ENCODE data around the gene ARVCF.
A peak's percentile ranks its signal among the peaks of the same experiment; 100 is the strongest.

ARVCF gene

DNA sequence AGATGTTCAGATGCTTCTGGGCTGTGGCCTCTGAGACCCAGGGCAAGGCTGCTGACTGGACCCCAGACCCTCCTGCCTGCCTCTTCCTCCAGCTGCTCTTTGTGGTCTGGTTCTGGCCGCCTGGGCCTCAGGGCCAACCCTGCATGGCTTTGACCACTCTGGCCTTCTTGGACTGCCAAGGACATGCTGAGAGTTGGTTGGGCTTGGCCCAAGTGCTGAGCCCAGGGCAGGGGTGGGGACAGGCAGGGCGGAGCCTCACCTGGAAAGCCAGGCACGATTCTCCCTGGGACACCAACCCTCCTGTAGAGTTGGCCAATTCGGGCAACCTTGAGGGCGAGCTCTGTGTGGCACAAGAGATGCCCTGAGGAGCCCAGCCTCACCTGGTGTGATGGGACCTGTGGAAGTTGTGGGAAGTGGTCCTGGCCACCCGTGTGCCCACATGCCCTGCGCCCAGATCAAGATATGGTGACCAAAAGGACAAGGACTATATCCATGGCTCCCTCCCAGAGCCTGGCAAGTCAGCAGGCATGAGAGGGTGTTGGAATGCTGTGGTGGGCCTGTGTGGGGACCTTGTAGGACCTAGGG, 15.9 kb upstream of the ARVCF start:
- FAIRE-seq (no peak), DNase-seq (ENCODE audit: extremely low spot score, insufficient read length, low read depth) (no peak)

DNA sequence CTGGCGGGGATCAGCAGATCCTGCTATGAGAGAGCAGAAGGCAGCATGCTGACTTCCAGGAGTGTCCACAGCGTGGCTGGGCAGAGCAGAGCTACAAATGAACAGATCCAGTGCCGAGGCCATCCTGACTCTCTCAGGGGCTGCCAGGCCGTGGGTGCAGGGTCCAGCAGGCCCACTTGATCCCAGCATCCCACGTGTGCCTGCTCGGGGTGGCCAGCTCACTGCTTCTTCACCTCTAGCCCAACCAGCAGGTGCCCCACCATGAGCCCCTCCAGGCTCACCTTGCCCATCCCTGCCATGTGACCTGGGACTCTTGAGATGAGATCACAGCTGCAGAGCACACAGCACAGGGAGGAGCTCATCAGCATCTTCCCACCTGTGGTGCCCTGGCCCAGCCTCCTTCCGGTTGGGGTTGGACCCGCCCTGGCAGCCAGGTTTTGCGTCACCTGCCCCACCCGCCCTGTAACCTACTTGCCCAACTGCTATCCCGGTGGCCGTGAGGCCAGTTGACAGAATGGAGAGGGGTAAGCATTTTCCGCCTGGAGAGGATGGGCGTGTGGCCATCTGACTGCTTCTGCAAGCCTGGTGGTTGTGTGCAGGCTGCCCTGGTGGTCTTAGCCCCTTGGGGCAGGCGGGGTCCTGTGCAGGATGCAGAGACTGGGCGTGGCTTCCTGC, 15.2 kb upstream of the ARVCF start:
- no peak for DNase-seq (ENCODE audit: extremely low spot score, insufficient read length, low read depth)
- FAIRE-seq, result no peak

DNA sequence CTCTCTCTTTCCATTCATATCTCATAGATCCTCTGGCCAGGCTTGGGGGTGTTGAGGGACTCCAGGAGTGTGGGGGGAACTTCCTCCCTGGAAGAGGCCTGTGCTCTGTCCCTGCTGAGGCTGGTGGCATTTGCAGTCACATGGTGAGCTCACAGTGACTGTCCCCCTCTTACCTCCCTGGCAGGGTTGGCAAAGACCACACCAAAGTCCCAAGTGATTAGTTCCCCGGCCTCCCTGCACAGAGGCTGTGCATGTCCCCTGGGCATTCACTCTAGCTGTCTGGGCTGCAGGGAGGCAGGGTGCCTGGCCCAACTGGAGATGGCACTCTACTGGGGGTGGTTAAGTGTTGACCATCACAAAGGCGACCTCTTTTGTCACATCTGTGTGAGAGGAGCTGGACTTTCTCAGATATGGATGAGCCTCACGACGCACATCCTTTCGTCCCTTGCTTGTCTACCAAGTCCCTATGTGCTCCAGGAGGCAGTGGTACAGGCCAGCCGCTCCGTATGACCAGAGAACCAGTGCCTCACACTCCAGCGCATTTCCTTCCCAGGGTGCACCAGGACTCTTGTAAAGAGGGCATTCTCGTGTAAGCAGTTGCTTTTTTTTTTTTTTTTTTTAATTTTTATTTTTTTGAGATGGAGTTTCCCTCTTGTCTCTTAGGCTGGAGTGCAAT, 13.1 kb upstream of the ARVCF start:
- FAIRE-seq, result no peak

DNA sequence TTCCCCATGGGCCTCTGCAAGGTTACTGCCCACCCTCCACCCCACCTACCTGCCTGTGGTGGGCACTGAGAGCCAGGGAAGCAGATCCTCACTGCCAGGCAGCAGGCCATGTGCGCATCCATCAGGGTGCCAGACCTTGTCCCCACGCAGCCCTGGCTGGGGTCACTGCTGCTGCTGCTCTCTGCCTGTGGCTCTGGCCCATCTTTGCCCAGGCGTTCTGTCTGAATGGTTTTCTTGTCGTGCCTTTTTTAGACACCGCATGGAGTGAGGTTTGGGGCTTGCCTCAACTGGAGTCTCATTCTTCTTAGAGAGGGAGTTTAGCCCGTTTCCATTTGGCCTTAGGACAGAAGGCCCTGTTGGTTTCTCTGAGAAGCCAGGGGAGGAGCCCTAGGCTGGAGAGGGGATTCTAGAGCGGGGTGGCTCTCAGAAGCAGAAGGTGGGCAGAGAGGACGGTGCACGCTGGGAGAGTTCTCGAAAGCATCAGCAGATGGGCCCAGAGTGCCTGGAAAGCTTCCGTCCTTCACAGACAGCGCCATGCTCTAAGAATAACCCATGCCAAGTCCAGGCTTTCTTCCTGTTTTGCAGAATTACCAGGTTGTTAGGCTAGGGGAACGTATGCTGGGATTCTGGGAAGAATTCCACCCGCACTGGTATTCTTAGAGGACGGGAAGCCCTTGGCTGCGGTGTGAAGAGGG, 12.4 kb upstream of the ARVCF start:
- FAIRE-seq, result no peak
- no peak for DNase-seq (ENCODE audit: extremely low spot score, insufficient read length, low read depth)

More for the DNA sequence above, 13.1 kb upstream of the ARVCF start:
- no peak for DNase-seq (ENCODE audit: extremely low spot score, insufficient read length, low read depth)

DNA sequence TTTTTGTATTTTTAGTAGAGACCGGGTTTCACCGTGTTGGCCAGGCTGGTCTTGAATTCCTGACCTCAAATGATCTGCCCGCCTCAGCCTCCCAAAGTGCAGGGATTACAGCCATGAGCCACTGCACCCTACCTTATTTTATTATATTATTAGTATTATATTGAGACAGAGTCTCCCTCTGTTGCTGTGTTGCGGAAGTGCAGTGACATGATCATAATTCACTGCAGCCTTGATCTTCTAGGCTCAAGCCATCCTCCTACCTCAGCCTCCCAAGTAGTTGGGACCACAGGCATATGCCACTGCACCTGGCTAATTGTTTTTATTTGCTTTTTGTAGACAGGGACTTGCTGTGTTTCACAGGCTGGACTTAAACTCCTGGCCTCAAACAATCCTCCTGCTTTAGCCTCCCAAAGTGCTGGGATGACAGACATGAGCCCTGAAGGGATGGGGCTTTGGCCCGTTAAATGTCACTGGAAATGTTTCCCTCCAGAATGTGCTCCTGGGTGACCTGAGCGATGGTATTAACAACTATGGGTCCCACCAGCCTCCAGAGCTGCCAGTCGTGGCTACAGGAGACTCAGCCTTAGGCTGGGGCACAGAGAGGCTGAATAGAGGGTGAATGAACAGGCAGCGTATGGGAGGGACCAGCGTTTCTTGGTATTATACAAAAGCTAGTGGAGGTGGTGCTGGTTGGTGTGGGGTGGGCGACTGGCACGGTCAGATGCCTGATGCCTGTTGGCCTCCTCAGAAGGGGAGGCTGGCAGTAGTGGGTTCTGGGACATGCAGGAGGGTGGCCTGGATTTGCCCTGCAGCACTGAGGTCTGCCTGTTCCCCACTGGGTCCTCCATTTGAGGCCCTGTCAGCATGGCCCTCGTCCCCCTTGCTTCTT, 11.6 kb upstream of the ARVCF start:
- no peak for DNase-seq (ENCODE audit: extremely low spot score, insufficient read length, low read depth)
- no peak for FAIRE-seq

GRCh38 chr22:20026996-20027601, 10.5 kb upstream of the ARVCF start:
- FAIRE-seq, result no peak
- DNase-seq (ENCODE audit: extremely low spot score, insufficient read length, low read depth), result no peak

DNA sequence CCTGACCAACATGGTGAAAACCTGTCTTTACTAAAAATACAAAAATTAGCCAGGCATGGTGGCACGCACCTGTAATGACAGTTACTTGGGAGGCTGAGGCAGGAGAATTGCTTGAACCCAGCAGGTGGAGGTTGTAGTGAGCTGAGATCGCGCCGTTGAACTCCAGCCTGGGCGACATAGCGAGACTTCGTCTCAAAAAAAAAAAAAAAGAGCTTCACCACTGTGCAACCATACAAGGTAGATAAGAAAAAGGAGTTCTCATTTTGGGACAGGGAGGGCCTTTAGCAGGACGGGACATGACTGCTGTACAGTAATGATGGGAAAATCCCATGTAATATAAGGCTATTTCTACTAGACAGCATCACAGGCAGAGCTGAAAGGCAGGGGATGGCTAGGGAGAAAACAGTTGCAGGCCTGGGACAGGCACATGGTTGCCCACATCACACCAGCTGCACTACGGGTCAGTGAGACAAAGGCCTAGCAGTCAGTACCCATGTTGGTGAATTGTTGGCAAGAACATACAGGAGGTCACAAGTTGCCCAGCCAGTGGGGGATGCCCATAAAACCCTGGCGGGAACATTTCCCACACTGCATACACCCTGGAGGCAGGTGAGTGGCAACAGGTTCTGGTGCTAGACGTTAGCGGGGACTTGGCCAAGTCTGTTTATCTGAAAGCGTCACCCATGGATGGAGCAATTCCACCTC, 9.7 kb upstream of the ARVCF start:
- no peak for DNase-seq (ENCODE audit: extremely low spot score, insufficient read length, low read depth)
- FAIRE-seq, result no peak

DNA sequence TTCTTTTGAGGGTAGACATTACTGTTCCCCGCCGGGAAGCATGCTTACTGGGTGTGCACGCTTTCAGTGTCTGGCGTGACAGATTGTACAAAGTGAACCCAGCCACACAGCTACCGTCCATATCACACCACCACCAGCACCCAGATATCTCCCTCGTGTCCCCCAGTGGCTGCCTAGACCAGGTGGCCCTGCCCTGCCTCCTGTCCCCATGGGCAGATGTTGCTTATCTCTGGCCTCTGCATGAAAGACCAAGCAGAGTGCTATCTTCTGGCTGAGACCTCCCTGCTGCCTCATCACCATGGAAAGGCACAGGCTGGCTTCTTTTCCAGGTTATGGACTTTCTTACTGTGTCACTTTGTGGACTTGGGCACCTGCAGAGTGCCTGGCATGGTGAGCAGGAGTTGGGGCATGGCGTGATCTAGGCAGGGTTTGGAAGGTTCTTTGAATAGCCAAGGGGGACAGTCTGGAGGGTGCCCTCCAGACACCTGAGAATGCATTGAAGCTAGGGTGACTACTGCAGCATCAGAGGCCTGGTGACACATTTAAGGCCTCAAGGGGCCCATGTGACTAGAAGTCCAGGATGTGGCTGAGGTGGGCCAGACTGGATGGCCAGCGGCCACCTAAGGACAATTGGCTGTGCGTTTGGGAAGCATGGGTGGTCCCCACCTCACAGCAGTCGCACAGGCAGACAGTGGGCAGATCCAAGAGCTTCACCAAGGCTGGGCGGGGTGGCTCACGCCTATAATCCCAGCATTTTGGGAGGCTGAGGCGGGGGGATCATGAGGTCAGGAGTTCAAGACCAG, 9.0 kb upstream of the ARVCF start:
- DNase-seq (ENCODE audit: extremely low spot score, insufficient read length, low read depth) (no peak), FAIRE-seq (no peak)

GRCh38 chr22:20024650-20025397, 8.2 kb upstream of the ARVCF start:
- FAIRE-seq (no peak), DNase-seq (ENCODE audit: extremely low spot score, insufficient read length, low read depth) (no peak)

GRCh38 chr22:20024225-20024624, 7.6 kb upstream of the ARVCF start:
- no peak for DNase-seq (ENCODE audit: extremely low spot score, insufficient read length, low read depth)
- FAIRE-seq, result no peak

DNA sequence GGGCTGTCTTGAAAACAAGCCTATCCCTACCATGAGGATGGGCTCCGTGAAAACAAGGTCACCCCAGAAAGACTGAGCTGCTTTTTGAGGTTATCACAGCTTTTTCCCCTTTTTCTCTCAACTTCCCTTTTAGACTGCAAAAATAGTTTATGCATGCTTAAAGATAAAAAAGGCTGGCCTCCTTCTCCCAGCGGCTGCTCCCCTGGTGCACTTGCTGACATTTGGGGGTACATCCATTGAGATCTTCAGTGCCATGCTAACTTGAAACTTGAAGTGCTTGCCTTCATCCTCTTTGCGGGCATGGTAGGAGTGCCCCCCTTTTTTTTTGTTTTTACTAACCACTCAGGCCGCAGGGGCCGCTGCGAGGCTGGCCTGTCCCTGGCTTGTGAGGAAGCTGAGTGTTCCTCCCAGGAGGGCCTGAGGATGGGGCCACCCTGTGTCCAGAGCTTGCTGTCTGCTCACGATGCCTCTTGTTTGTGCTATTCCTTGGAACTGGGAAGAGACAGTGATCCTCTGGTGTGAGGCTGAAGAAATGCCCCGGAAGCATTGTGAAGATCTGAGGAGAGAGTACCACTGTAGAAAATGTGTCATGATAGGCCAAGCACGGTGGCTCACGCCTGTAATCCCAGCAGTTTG, 6.5 kb upstream of the ARVCF start:
- FAIRE-seq, result no peak
- DNase-seq (ENCODE audit: extremely low spot score, insufficient read length, low read depth), result no peak

GRCh38 chr22:20022231-20022977, 5.8 kb upstream of the ARVCF start:
- FAIRE-seq (no peak), DNase-seq (ENCODE audit: extremely low spot score, insufficient read length, low read depth) (no peak)

DNA sequence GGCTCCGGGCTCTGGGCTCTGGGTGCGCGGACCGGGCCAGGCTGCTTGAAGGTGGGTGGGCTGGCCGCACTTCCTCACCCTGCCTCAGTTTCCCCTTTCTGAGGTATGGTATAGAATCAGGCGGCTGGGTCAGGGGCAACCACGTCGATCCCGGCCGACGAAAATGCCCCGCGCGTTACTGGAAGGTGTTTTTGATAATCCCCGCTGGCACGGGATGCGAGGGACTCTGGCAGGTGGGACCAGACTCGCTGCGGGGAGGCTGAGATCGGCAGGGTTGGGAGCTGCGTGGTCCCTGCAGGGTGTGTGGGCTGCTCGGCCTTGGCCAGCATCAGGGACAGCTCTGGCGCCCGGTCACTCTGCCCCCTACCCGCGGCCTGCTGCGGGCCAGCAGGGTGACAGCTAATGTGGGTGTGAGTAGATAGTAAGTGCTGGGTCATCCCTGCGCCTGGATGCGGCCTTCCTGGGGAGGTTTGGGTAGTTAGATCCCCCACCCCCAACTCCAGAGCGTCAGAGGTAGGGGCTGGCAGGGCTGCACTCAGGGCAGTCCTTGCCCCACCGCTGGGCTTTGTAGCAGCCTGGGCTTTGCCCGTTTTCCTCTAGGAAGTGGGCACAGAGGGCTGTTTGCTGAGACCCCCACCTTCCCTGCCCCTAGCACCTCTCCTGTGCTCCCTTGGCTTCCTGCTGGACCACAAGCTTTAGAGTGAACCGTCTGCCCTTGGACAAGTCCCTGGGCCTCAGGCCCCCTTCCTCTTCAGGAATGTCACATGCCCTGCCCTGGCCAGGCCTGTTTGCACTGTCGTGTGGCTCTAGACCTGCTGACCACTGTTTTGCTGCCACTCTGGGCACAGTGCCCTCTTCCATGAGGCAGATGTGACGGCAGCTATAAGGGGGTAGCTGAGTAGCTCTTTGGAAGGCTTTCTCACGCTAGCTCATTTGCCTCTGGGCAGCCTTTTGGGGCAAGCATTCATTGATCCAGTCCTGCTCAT, 4.9 kb upstream of the ARVCF start:
- DNase-seq (ENCODE audit: extremely low spot score, insufficient read length, low read depth), result no peak
- no peak for FAIRE-seq

DNA sequence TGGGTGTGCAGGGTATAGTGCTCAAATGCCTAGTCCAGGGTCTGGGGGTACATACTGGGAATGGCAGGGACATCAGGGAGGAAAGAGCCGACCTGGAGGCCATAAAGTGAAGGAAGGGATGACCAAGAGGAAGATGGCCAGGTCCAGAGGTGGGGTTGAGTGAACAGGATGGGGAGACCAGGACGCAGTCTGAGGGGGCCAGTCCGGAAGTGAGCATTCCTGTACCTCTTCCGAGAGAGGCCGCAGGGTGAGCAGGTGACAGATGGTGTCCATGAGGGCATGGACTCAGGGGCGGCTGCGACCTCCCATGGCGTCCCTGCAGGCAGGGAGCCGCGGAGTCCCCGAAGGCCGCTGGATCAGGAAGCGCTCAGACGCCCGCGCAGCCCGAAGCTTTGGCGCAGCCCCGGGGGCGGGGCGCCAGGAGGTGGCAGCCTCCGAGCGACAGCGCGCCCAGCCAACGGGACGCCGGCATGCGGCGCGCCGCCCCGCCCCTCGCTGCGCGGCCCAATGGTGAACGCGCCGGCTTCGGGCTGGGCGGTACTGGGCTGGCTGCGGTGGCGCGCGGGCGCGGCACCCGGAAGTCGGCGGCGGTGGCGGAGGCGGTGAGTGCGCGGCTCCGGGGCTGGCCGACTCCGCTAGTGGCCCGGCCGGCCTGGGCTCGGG, 4.0 kb upstream of the ARVCF start, which contains the start of gene TANGO2:
TSS of gene TANGO2 (plus strand) at position 578 of the 663 bp plus-strand sequence. CDS start 15,689 bp downstream, outside the sequence.
- FAIRE-seq, result peak; percentile 94

More for the DNA sequence above, 4.0 kb upstream of the ARVCF start, which contains the start of gene TANGO2:
- peak; percentile 93 for DNase-seq (ENCODE audit: extremely low spot score, insufficient read length, low read depth)

All from GM18507 (cell line).